IPS DF 4.7 (cell line): ENCODE measurements around the gene ARHGAP31.
"Not testable (repeated sequence)": the region's sequence is repeated elsewhere in the genome, so short reads cannot be mapped to it uniquely, and the experiment has no call there.

Source experiments
- DNase-seq: peaks from one replicate; pipeline ENCODE4 v3.0.0-alpha.2; 2013; ENCODE audit warnings: low spot score; ENCODE audit errors: extremely low read depth

ARHGAP31 gene

GRCh38 chr3:119351581-119351980 is 57.4 kb downstream of the ARHGAP31 start:
- DNase-seq: no peak

GRCh38 chr3:119352034-119352609 is 57.9 kb downstream of the ARHGAP31 start:
- no peak for DNase-seq

- no peak for DNase-seq
These were observed 58.8 kb downstream of the ARHGAP31 start for GRCh38 chr3:119352863-119353527.

- not testable (repeated sequence) for DNase-seq
These were observed 61.4 kb downstream of the ARHGAP31 start for GRCh38 chr3:119355608-119356007.

- DNase-seq: no peak
These were observed 62.5 kb downstream of the ARHGAP31 start for GRCh38 chr3:119356646-119357045.

GRCh38 chr3:119357190-119357589 is 63.0 kb downstream of the ARHGAP31 start:
- DNase-seq: no peak

GRCh38 chr3:119359476-119360326 is 65.5 kb downstream of the ARHGAP31 start:
- no peak for DNase-seq

- no peak for DNase-seq
These were observed 66.7 kb downstream of the ARHGAP31 start for GRCh38 chr3:119360736-119361462.

GRCh38 chr3:119362010-119362409 is 67.8 kb downstream of the ARHGAP31 start:
- DNase-seq: no peak

GRCh38 chr3:119362940-119363725 is 69.0 kb downstream of the ARHGAP31 start:
- no peak for DNase-seq

GRCh38 chr3:119364401-119364800 is 70.2 kb downstream of the ARHGAP31 start:
- DNase-seq: no peak

- DNase-seq: no peak
These were observed 71.2 kb downstream of the ARHGAP31 start for GRCh38 chr3:119365418-119365817.

- no peak for DNase-seq
These were observed 72.8 kb downstream of the ARHGAP31 start for GRCh38 chr3:119367000-119367399.

- no peak for DNase-seq
These were observed 74.1 kb downstream of the ARHGAP31 start for GRCh38 chr3:119368298-119368697.

GRCh38 chr3:119371786-119372185 is 77.6 kb downstream of the ARHGAP31 start:
- not testable (repeated sequence) for DNase-seq

GRCh38 chr3:119375106-119375505 is 80.9 kb downstream of the ARHGAP31 start:
- DNase-seq: no peak

- DNase-seq: no peak
These were observed 81.3 kb downstream of the ARHGAP31 start for GRCh38 chr3:119375510-119375909.

- no peak for DNase-seq
These were observed 82.6 kb downstream of the ARHGAP31 start for GRCh38 chr3:119376758-119377157.

- no peak for DNase-seq
These were observed 84.1 kb downstream of the ARHGAP31 start for GRCh38 chr3:119378259-119378803.

- no peak for DNase-seq
These were observed 86.5 kb downstream of the ARHGAP31 start for GRCh38 chr3:119380697-119381096.

GRCh38 chr3:119382134-119382533 is 88.0 kb downstream of the ARHGAP31 start:
- DNase-seq: no peak
